ENCODE measurements around the gene CHST8.

Gene CHST8

GRCh38 chr19:33720691-33721682 is 99.2 kb downstream of the CHST8 start:
- no peak for DNase-seq

GRCh38 chr19:33721735-33722297 is 100.1 kb downstream of the CHST8 start:
- DNase-seq = no peak

GRCh38 chr19:33722456-33723239 is 100.9 kb downstream of the CHST8 start:
- no peak for DNase-seq

GRCh38 chr19:33723512-33723911 is 101.8 kb downstream of the CHST8 start:
- no peak for DNase-seq

- DNase-seq = no peak
Measured at GRCh38 chr19:33724021-33724720, 102.4 kb downstream of the CHST8 start.

GRCh38 chr19:33724721-33725060 is 102.9 kb downstream of the CHST8 start:
- DNase-seq = no peak

- no peak for DNase-seq
Measured at GRCh38 chr19:33725567-33725966, 103.8 kb downstream of the CHST8 start.

GRCh38 chr19:33726756-33727155 is 105.0 kb downstream of the CHST8 start:
- DNase-seq = no peak

GRCh38 chr19:33727331-33727998 is 105.7 kb downstream of the CHST8 start:
- DNase-seq = no peak

- DNase-seq = no peak
Measured at GRCh38 chr19:33728141-33728540, 106.4 kb downstream of the CHST8 start.

- no peak for DNase-seq
Measured at GRCh38 chr19:33730858-33731607, 109.3 kb downstream of the CHST8 start.

- DNase-seq = no peak
Measured at GRCh38 chr19:33731881-33732280, 110.1 kb downstream of the CHST8 start.

- DNase-seq = no peak
Measured at GRCh38 chr19:33734913-33735312, 113.2 kb downstream of the CHST8 start.

GRCh38 chr19:33736158-33736557 is 114.4 kb downstream of the CHST8 start:
- no peak for DNase-seq

GRCh38 chr19:33736787-33737186 is 115.0 kb downstream of the CHST8 start:
- DNase-seq = no peak

- DNase-seq = no peak
Measured at GRCh38 chr19:33737681-33738371, 116.1 kb downstream of the CHST8 start.

- DNase-seq = no peak
Measured at GRCh38 chr19:33740811-33741396, 119.2 kb downstream of the CHST8 start.

- DNase-seq = no peak
Measured at GRCh38 chr19:33745297-33745696, 123.5 kb downstream of the CHST8 start.

GRCh38 chr19:33746159-33746558 is 124.4 kb downstream of the CHST8 start:
- DNase-seq = no peak

- no peak for DNase-seq
Measured at GRCh38 chr19:33747273-33747672, 125.5 kb downstream of the CHST8 start.

- no peak for DNase-seq
Measured at GRCh38 chr19:33748231-33748630, 126.5 kb downstream of the CHST8 start.

Data from bone marrow (tissue), 2 donors.